GM19438 (cell line): ENCODE data around the gene OR1J4.
"Not testable (repeated sequence)": the region's sequence is repeated elsewhere in the genome, so short reads cannot be mapped to it uniquely, and the experiment has no call there.

Source experiments
- ATAC-seq: cut with Tn5 transposase; IDR thresholded peaks from one replicate; pipeline ENCODE4 v1.9.1; 2021; ENCODE audit warnings: low read depth; ENCODE audit not compliant: unreplicated experiment

OR1J4 gene

DNA sequence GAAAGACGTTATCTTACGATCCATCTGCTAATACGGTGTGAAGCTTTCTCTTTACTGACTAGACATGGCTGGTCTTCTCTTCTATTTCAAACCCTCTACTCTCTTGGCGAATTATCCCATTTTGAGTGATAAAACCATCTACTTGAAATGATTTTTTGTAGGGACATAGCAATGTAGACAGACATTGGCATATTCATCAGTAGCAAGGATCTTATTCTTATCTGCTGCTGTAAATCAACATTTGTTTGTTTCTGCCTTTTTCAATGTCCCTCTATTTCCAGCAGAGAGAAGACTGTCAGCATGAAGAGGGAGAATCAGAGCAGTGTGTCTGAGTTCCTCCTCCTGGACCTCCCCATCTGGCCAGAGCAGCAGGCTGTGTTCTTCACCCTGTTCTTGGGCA, at the start of gene OR1J4:
TSS of gene OR1J4 (plus strand) at position 301 of the 400 bp plus-strand sequence. CDS start at position 301, 0 bp downstream.
- no peak for ATAC-seq

GRCh38 chr9:122474561-122474960, 44.4 kb upstream of the OR1J4 start:
- no peak for ATAC-seq

DNA sequence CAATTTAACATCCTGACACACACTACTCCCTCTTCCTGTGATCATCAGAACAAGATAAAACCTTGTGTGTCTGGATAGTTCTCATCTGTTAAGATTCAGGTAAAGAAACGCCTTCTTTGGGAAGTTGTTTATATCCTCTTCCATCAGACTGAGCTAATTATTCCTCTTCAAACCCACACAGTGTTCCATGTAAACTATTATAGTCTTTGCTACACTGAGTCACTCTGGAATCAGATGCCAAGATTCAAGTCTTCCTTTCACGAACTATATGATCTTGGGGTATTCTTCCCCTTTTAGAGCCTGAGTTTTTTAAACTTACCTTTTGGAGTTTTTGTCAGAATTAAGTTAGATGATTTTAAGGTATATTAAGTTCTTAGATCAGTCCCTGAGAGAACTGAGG, 43.2 kb upstream of the OR1J4 start:
- no peak for ATAC-seq

- no peak for ATAC-seq
Observed at GRCh38 chr9:122477346-122477745, 41.6 kb upstream of the OR1J4 start.

- no peak for ATAC-seq
Observed at GRCh38 chr9:122477826-122478225, 41.1 kb upstream of the OR1J4 start, which contains the start of gene OR1J1. Gene OR1J1, minus strand, starts transcription at chr9:122477926. Its CDS starts 0 bp downstream, at chr9:122477926.

- no peak for ATAC-seq
Observed at GRCh38 chr9:122479062-122479461, 39.9 kb upstream of the OR1J4 start.

- no peak for ATAC-seq
Observed at GRCh38 chr9:122498883-122499288, 20.1 kb upstream of the OR1J4 start.

DNA sequence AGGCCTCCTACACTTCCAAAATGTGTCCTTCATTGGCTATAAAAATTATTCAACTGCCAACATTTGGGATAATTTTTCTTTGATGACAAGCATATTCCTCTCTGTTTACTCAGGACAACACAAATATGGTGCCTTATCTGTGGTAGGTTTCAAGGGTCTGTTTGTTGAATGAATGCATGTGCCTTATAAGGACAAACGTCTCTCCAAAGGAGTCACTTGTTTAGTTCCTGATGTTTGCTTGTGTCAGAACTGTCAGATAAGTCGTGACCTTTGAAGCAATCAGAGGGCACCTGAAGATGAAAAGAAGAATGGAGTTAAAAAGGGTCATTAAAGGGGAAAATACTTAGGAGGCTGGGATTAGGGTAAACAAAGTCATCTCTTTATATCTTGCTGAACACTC, 12.0 kb upstream of the OR1J4 start:
- no peak for ATAC-seq

- no peak for ATAC-seq
Observed at GRCh38 chr9:122510502-122510901, 8.4 kb upstream of the OR1J4 start, which contains the start of gene OR1J2. Gene OR1J2, plus strand, starts transcription at chr9:122510802. Its CDS starts 0 bp downstream, at chr9:122510802.

DNA sequence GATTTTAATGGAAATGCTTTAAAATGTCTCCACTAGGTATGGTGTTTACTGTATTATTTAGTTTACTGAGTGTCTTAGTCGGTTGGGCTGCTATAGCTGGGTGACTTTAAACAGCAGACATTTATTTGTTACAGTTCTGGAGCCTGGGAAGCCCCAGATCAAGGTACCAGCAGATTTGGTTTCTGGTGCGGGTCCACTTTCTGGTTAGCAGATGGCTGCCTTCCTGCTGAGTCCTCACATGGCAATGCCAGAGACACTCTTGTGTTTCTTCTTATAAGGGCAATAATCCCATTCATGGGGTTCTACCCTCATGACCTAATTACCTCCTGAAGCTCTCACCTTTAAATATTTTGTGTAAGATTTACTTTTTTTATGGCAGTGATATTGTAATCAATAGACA, 715 bp upstream of the OR1J4 start:
- ATAC-seq, result no peak

- no peak for ATAC-seq
Observed at GRCh38 chr9:122519376-122519775, 435 bp downstream of the OR1J4 start.

DNA sequence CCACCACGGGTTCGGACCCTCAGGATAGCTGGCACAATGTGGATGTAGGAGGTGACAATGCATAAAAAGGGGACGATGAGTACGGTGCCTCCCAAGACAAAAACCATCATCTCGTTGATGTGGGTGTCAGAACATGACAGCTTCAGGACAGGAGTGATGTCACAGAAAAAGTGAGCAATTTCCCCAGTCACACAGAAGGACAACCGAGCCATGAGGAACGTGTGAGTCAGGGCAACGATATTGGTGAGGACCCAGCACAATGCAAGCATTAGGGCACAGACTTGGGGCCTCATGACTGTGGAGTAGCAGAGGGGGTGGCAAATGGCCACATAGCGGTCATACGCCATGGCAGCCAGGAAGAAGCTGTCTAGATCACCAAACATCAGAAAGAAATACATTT, 7.7 kb downstream of the OR1J4 start:
- no peak for ATAC-seq

GRCh38 chr9:122527193-122527592, 8.3 kb downstream of the OR1J4 start, which contains the start of gene OR1N1:
Gene OR1N1, minus strand, starts transcription at chr9:122527293. Its CDS starts 0 bp downstream, at chr9:122527293.
- ATAC-seq, result no peak

DNA sequence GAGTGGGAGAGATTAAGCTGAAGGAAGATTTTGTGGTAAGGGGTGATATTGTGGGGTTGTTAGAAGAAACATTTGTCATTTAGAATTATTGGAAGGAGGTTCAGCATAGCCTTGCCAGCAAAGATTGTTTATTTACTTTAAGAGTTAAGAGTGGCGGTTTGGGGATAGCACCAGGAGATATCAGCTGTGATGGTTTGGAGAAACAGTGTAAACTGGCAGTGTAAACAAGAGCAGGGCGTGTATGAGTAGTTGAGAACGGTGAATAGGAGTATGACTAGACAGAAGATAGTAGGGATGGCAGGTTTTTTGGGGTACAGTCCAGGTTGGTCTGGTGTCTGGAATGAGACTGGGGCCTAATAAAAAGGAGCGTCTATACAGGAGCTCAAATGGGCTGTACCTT, 12.2 kb downstream of the OR1J4 start:
- ATAC-seq, result not testable (repeated sequence)

GRCh38 chr9:122536134-122536533, 17.2 kb downstream of the OR1J4 start:
- no peak for ATAC-seq

DNA sequence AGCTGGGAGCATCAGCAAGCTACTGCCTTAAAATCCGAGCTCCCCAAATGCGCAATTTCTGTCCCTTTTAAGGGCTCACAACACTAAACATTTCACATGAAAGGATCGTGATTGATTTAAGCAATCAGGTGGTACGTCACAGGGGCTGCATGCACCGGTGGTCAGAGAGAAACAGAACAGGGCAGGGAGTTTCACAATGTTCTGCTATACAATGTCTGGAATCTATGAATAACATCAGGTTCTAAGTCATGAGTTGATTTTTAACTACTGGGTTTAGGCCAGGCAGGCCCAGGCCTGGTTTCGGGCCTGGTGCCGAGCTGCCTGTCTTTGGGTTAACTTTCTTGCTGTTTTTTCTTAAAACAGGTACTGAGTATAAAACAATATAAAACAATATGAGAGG, 18.1 kb downstream of the OR1J4 start:
- ATAC-seq, result not testable (repeated sequence)

- ATAC-seq, result no peak
Observed at GRCh38 chr9:122538757-122539156, 19.8 kb downstream of the OR1J4 start.

- ATAC-seq, result no peak
Observed at GRCh38 chr9:122546196-122546595, 27.3 kb downstream of the OR1J4 start.

DNA sequence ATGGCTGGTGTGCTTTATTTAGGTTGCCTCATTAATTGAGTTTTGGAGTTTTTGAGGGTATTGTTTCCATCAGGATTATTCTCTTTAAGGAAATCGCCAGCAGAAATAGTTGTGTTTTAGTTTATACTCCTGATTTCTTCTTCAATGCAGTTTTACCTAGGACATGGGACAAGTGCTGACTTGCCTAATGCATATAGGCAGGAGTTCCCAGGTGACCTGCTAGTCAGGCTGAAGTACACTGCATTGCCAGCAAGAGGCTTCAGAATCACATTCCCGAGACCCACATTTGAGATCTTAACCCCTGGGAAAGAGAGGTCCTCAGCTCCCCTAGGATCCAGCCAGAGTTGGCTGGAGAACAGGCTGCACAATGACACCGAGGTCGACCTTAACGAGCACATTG, 32.4 kb downstream of the OR1J4 start:
- ATAC-seq, result no peak

GRCh38 chr9:122552812-122553211, 33.9 kb downstream of the OR1J4 start, which contains the start of gene OR1N2:
Gene OR1N2, plus strand, starts transcription at chr9:122553112. Its CDS starts 100 bp downstream, at chr9:122553212.
- no peak for ATAC-seq

- no peak for ATAC-seq
Observed at GRCh38 chr9:122561446-122561845, 42.5 kb downstream of the OR1J4 start.

DNA sequence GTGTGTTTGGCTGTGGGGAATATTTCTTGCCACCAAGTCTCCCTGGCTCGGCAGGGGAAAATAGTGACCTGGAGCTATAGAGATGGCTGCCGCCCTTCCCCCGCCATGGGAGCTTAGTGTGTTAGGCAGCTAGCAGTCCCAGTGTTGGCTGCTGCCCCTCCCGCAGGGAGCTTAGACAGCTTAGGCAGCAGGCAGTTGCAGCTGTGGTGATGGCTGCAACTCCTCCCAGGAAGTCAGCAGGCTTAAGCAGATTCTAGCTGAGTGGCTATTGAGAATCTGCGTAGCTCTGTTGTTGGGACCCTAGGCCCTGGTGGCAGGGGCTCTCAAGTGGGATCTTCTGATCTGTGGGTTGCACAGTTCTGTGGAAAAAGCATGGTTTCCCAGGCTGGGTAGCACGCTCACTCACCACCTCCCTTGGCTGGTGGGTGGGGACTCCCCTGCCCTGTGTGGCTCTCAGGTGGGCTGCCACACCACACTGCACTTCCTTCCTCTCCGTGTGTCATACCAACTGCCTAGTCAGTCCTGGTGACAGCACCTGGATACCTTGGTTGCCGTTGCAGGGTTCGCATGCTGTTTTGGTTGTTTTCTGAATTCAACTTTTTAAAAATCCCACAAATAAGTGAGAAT, 43.3 kb downstream of the OR1J4 start:
- no peak for ATAC-seq
